DMS 273 treated with DMSO at 0.1 percent for 48 hours (cell line): ENCODE measurements around the gene SHROOM1.
A peak's percentile ranks its signal among the peaks of the same experiment; 100 is the strongest.

Experiments used
- DNase-seq: peaks from one replicate; lab custom pipeline; 2025; lab: John Stamatoyannopoulos, UW

Gene SHROOM1

DNA sequence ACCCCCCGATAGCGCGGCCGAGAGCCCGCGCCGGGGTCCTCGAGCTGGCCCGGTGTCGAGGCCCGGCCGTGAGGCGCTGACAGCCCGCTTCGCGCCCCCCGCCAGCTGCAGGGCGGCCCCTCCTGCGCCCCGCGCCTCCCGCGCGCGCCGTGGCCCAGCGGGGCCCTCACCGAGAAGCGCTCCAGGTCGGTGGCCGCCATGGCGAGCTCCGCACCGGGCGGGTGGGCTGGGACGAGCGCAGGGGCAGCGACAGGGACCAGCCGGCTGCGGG lies 53.6 kb downstream of the SHROOM1 start:
- no peak for DNase-seq

DNA sequence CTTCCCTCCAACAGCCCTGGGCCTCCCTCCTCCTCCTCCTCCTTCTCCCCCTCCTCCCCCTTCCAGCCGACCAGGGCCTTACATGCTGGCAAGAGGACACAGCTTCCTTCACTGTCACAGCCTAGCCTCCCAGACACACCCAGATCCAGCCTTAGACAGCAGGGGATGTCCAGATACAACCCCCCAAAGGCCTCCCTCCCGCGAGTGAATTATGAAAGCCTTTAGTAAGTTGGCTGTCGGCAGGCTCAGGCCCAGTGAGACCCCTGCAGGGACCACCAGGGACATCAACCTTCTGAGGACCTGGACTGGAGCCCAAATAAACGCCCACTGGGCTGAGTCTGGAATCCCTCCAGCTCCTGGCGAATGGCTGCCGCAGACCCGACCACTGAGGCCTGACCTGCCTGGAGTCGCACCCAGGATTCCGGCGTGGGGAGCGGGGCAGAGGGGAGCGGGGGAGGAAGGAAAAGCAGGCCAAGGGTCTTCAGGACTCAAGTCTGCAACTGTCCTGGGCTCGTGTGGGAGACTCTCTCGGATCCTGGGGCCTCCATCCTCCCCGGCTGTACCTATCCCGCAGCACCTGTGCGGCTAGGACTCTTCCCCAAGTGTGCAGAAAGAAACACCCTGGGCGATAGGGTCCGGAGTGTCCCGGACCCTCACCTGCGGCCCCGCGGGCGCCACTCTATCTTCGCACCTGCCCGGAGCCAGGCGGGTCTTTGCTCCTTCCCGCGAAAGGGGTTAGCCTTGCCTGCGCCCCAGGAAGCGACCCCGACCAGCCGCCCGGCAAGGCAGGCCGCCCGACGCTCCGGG lies 54.1 kb downstream of the SHROOM1 start:
- peak; percentile 53 for DNase-seq

DNA sequence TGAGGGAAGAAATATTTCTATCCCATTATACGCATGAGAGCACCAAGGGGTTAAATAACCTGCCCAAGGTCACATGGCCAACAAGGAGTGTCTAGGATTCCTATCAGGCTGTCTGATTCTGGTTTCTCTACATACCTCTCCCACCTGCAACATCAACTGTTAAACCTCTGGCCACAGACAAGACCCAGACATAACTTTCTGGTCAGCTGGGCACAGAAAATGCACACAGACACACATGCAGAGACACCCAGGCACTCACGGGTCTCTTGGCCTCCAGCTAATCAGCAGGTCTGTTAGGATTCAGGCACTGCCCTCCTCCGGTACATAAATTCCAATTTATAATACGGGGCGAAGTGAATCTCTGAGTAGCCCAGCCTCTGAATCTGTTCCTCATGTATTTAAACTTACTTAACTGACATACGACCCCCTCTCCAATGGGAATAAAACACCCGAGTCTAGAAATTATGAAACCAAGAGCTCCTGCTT lies 54.9 kb downstream of the SHROOM1 start:
- DNase-seq: no peak

DNA sequence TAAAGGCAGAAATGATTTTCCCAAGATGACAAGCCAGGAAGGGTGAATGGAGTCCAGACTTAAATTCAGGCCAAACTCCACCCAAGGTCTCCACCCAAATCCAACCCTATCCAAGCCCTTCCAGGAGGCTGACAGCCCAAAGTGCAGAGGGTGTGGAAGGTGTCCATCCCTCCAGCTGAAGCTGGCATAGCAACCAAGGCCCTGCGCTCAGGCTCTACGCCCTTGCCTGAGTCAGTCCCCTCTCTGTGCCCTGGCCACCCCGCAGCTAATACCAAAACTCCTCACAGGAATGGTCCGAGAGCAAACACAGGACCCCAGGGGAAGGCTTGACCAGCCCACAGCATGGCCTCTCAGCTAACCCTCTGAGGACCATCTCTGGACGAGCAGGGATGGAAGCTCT lies 55.6 kb downstream of the SHROOM1 start:
- no peak for DNase-seq

DNA sequence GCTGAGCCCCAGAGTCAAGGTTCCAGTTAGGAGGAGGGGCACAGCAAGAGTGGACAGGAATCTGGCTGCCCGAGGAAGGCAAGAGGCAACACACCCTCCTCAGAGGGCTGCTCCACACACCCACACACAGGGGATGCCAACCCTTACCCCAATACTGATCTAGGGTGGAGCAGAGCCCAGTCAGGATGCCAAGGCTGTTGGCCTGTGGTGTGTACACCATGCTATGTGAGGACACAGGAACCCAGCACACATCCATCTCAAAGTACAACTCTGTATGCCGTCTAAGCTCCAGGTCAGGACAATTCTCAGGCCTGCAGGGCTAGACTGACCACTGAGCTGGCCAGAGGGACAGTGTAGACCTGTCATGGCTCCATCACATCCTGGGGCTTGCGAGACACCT lies 56.0 kb downstream of the SHROOM1 start:
- DNase-seq: no peak

DNA sequence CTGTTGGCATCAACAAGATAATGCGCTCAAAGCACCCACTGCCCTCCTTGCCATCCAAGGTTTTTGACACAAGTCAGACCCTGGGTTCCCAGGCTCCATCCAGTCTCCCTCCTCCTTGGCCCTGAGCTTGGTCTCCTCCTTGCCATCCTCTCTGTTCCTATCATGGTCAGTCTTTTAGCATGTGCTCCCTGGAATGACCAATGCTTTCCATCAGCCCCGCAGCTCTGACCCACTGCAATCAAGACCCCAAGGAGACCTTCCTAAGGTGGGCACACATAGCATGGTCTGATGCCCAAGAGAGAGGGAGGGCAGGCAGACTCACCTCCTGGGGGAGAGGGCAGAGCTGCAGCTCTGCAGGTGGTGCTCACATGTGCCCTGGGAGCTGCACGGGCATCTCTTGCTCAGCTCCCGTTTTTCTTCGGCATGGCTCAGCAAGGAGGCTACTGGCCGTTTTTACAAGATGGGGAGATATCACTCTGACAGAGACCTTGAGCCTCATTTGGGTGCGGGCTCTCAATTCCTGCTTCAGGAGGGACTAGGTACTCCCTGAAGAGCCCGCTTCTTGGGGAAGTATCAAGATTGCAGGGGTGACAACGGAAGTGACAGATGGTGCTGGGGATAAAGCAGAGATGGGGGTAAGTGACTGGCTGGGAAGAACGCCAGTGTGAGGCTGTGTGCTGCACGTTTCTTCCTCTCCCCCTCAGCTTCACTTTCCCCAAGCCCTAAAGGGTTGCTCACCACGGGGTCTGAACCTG lies 56.7 kb downstream of the SHROOM1 start:
- peak; percentile 85 for DNase-seq

DNA sequence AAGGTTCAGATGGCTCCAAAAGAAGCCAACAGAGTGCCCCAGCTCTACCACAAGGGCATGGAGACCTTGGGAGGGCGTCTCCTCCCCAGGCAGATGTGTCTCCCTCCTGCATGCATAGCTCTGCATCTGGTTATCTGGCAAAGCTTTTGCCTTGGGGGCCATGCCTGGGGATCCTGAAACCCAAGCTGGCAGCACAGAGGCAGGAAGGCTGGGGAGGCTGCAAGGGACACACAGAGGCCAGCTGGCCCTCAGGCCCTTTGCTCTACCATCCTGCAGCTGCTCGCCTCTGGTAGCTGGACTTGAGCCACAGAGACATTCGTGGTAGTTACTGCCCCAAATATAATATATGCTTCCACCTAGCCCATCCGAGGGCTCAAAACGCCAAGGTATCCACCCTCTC lies 57.3 kb downstream of the SHROOM1 start:
- peak; percentile 59 for DNase-seq

DNA sequence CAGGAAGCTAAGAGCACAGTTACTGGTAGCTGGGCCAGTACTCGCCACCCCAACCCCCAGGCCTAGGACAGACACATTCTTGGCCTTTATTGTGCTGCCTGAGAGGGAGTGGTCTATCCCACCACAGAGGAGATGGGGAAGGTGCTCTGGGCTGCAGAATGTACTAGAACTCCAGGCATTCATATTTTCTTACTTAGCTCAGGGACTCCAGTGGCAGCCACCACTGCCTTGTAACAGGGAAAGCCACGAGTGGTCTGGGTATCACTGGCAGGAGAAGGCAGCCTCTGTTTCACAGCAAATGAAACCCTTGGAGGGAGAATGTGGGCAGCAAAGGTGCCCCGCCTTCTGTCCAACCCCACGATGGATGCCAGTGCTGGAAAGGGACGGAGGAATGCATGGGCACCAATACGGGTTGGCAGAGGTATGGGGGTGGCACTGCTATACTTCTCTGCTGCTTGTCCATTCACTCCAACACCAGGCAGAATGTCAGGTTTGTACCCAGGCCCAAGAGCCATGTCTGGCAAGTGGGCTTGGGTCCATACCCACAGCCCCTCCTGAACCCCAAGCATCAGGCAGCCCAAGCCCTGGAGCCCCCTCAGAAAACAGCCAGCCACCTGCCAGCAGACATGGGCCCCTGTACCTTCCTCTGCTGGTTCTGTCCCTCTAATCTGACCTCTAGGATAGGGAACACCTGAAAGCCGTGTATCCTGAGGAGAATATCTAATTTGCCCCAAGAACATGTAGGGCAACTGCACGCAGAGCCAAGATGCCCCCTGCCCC lies 58.0 kb downstream of the SHROOM1 start:
- no peak for DNase-seq
